NOMO-1 treated with DMSO at 0.1 percent for 48 hours (cell line): ENCODE measurements around the gene MRRF.
"Not testable (repeated sequence)": the region's sequence is repeated elsewhere in the genome, so short reads cannot be mapped to it uniquely, and the experiment has no call there.

Experiments
- DNase-seq: peaks from one replicate; lab custom pipeline; 2025; ENCODE audit not compliant: unreplicated experiment; lab: John Stamatoyannopoulos, UW

MRRF gene

DNA sequence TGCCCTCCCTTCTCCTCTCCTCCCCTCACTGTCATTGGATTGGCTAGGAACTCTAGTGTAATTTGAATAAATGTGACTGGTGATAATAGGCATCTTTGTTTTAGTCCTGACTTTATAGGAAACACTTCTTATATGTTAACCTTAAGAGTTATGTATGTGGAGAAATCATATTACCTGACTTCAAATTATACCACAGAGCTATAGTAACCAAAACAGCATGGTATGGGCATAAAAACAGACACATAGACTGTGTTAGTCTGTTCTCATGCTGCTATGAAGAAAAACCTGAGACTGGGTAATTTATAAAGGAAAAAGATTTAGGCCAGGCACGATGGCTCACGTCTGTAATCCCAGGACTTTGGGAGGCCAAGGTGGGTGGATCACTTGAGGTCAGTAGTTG, 9.4 kb downstream of the MRRF start:
- DNase-seq = no peak

DNA sequence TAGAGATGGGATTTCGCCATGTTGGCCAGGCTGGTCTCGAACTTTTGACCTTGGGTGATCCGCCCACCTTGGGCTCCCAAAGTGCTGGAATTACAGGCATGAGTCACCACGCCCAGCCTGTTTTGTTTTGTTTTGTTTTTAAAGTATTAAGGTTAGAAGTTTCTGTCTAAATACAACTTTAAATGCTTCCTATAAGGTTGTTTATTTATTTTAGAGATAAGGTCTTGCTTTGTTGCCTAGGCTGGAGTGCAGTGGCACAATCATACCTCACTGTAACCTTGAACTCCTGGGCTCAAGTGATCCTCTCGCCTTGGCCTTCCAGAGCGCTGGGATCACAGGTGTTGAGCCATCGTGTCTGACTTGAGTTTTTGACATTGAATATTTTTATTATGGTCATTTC, 11.4 kb downstream of the MRRF start:
- DNase-seq = no peak

DNA sequence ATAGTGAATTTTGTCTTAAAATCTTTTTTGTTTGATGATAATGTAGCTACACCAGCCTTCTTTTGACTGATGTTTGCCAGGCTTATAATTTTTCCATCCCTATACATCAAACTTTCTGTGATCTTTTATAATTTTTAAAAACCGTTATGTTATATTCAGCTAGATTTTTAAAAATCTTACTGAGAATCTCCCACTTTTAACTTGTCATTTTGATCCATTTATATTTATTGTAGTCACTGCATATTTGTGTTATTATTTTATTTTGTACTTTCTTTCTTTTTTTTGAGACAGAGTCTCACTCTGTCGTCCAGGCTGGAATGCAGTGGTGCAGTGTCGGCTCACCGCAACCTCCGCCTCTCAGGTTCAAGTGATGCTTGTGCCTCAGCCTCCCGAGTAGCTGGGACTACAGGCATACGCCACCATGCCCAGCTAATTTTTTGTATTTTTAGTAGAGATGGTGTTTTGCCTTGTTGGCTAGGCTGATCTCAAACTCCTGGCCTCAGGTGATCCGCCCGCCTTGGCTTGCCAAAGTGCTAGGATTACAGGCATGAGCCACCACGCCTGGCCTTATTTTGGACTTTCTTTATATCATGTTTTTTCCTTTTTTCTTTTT, 12.7 kb downstream of the MRRF start:
- DNase-seq = no peak

DNA sequence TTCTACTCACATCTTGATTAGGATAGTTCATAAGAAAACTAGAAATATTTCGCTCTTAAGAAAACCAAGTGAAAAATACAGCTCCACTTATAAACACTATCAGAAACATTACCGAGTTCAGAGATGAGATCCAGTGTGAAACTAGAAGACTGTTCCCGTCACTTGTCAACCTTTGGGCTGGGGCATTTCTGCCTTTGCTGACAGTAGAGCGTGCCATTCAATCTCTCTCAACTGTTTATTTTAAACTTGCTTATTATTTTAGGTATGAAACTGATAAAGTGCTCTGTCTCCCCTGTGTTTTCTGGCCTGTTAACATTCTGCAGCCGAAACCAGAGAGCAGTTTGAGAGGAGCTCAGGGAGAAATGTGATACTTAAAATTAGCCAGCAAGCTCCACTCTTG, 16.7 kb downstream of the MRRF start:
- no peak for DNase-seq

DNA sequence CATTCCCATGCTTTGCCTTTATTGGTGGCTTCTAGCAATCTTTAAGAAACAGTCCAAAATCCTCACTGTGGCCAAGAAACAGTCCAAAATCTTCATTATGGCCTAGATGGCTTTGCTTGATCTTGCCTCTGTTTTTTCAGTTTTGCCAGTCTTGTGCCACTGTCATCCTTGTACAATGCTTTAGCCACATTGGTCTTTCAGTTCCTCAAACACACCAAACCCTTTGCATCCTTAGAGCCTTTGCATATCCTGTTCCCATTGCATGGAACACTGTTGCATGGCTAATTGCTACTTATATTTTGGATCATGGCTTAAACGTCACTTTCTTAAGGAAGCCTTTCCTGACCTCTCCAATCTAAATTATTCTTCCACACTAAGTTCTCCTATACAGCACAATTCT, 22.1 kb downstream of the MRRF start:
- DNase-seq = peak; percentile 1

DNA sequence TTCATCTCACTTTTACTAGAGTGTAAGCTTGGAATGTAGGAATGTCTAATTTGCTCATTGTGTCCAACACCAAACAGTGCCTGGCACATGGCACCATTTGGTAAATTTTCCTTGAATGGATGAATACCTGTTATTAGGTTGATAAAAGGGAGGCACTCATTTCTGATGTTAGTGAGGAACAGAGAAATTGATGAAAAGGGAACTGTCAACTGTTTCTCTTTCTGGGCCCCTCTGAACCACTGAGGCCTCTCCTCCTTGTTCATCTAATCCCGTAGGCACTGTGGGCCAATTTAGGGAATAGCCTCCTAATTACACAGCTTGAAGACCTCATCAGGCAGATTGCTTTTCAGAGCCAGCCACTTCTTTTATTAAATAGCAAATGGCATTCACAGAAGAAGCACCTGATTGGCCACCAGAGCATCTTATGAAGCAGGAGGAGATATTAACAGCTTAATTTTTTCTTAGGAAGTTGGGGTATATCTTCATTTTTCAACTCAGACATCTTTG, 22.6 kb downstream of the MRRF start:
- no peak for DNase-seq

DNA sequence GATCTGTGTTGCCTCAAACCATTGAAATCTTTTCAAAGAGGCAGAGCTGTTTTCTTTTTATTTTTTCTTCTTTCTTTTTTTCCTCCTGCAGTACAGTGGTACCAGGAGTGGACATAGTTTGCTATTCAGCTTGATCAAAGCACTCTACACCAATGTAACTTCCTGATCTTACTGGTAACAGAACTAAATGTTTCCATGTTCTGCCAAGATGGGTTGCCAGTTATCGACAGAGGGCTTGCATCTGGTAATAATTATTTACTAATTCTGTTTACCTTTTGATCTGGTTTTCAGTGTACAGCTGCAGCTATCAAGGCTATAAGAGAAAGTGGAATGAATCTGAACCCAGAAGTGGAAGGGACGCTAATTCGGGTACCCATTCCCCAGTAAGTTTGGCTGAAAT, 26.8 kb downstream of the MRRF start:
- no peak for DNase-seq

DNA sequence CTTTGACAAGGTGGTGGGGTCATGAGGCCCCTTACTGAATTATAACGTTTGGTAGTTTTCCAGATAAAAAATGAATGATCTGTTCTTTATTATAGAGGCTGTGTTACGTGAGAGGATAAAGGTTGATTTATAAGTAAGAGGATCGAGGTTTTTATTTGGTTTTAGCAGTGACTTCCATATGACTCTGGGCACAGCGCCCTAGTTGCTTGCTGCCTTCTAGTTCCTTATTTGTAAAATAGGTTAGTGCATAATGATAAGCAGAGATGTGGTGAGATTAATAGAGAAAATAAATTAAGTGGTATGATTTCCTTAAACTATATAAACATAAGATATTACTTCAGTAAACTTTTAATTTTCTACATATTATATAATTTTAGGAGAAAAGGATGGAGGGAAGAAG, 29.8 kb downstream of the MRRF start:
- DNase-seq = no peak

DNA sequence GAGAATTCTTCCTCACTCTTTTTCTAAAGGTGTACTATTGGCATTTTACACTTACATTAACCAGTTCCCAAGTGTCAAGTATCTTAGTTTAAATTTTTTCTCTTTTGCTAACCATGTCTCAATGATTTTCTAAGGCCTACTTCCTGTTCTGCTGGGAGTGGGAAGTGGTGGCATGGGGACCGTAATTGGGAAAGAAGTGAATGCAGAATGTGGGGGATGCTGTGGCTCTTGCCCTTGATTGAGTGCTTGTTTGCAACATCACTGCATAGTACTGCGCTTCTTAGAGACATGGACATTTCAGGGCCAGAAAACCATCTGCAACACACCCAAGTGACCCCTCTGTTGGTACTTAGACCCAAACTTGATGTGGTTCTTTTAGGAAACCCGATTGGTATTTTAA, 32.8 kb downstream of the MRRF start:
- peak; percentile 51 for DNase-seq

DNA sequence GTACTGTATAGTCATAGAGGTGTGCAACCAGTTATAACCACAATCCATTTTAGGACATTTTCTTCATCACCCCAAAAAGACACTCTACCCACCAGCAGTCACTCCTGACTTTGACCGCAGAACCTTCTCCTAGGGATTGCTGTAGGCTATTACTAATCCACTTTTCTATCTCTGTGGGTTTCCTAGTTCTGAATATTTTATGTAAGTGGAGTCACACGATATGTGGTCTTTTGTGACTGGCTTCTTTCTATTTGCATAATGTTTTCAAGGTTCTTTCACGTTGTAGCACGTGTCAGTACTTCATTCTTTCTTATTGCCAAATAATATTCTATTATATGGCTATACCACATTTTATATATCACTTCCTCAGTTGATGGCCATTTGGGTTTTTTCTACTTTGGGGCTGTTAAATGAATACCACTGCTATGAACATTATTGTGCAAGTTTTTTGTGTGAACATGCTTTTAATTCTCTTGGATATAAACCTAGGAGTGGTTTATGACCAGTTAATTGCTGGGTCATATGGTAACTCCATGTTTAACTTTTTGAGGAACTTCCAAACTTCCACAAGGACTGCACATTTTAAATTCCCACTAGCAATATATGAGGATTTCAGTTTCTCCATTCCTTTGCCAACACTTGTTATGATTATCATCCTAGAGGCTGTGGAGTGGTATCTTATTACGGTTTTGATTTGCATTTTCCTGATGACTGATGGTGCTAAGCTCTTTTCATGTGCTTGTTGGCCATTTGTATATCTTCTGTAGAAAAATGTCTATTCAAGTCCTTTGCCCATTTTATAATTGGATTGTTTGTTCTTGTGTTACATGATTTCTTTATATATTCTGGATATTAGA, 37.8 kb downstream of the MRRF start:
- DNase-seq = no peak

DNA sequence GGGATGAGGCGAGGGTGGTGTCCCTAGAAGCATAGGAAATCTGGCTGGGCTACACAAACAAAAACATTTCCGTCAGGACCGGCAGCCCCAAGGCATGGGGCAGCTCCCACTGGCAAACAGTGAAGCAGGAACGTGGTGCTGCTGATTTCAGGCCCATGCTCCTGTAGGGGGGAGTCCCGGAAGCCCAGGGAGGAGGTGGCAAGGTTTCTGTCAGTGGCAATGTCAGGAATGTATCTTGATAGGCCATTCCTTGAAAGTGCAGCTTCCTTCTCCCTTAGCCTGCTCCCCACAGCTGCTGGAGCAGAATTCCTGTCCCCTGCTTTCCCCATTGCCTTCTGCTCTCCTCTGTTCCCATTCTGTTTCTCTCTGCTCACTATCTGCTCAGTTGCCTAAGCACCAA, 42.4 kb downstream of the MRRF start:
- no peak for DNase-seq

DNA sequence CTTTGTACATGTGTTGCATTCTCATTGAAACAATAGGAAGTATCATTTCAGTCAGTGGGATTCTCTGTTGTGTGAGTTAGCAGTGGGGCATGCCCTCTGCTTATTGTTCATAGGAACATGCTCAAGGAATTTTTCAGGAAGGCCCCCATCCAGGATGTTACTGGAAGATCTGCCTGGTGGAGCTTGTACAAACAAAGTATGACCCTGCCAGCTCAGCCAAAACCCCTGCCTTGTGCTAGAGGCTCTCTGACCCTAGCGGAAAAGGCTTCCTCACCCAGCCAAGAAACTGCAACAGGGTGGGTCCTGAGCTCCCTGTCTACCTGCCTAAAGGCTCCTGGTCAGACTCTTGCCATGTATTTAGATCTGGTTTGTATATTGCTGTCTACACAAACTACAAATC, 43.2 kb downstream of the MRRF start:
- DNase-seq = no peak

DNA sequence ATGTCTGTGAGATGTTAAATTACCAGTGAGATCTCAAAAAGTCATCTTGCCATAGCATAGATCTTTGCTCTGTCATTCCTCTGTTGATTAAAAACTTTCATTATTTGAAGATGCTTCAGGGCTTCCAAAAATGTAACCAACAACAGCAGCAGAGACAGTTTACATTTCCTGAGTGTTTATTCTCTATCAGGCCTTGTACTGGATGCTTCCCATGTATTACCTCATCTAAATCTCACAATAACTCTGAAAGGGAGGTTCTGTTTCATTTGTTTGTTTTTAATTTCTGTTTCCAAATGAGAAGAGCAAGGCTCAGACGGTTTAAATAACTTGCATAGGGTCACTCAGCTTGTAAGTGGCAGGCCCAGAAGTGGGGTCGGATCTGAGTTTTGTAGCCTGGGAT, 45.2 kb downstream of the MRRF start:
- no peak for DNase-seq

DNA sequence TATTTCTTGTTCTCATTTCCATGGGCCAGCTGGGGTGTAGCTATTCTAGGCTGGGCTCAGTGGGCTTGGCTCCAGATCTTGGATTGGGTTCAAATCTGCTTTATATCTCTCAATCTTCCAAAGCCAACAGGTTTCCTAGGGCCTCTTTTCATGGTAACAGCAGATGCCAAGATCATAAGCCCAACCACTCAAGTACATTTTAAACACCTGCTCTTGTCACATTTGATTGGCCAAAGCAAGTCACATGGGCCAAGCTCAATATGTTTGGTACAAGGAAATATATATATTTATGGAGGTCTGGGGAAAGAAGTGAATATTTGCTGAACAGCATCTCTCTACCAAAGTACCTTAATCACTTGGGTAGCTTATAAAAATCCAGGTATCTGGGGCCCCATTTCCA, 49.5 kb downstream of the MRRF start:
- no peak for DNase-seq

DNA sequence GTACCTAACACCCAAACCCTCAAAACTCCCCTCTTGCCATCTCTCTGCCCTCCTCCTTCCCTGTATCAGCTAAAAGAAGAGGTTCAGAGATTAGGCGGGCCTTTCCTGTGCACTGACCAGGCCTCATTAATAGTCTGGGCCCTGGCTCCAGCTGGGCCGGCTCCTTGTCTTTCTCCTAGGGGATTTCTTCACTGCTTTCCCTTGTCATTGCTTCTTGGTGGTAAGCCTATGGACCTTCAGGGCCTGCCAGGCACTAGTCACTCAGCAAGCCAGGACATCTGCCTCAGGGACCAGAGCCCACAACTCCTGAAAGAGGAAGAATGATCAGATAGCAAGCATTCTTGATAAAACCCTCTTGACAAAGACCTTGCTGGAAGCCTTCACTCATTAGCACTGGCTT, 50.9 kb downstream of the MRRF start:
- DNase-seq = no peak

DNA sequence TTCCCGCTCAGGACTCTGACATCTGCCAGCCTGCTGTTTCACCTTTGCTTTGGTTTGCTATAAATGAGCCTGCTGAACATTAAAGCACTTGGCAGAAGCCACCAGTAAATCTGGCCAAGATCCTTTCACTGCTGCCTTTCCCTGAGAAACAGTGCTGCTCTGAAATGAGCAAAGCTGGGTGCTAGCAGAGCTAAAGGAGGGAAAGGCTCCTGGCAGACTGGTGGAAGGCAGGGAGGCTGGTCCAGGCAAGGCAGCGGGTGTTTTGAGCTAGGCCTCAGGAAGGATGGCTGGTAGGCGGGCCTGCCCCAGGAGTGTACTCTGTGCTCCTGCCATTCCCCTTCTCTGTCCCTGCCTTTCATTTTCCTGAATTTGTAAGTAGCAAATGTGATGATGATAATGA, 53.6 kb downstream of the MRRF start:
- DNase-seq = no peak

DNA sequence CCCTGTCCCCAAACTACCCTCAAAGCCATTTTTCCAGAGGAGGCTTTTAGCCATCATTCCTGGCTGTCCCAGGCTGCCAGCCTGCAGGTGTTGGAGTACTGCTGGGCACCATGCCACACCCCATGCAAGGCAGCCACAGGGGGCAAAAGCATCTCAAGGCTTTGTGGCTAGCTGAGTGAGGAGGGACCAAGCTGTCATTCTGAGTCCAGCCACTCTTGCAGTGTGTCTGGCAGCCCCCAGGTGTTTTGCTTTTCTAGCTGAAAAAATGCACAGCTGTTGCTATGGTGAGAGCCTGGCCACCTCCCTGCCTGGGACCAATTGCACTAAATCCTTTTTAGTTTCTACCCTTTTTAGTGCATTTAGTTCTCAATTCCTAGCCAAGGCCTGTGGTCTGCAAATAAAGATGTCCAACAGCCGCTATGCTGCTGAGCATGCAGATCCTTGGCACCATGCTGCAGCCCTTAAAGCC, 55.8 kb downstream of the MRRF start:
- no peak for DNase-seq

DNA sequence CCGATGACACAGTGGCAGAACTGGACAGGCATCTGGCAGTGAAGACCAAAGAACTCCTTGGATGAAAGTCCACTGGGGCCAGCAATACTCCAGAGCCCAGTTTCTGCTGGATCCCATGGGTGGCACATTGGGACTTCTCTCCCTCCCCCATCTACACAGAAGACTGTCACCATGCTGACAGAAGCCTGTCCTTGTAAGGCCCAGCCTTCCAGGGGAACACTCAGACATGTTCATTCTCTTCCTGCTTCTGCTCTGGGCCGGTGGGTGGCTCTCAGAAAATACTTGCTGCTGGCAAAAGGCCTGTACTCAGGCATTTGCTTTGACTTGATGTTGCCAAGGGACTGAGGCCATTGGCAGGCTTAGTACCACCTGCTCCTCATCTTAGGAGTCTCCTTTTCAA, 57.9 kb downstream of the MRRF start:
- no peak for DNase-seq

DNA sequence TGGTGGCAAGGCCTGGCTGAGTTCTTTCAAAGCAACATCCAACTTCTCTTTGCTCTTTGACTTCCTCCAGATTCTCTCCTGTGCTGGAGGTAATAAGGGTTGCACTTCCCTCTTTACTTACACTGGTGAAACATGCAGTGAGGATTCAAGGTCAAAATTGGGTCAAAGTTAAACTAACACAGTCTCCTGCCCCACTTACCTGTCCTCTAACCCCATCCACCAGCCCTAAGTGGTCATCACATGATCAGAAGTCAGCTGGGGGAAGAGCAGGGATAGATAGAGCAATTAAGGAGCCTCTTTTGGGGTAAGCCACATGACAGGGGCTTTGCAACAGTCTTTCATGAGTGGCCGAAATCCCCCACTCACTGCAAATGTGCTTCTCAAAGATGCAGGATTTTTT, 60.0 kb downstream of the MRRF start:
- DNase-seq = peak; percentile 10

DNA sequence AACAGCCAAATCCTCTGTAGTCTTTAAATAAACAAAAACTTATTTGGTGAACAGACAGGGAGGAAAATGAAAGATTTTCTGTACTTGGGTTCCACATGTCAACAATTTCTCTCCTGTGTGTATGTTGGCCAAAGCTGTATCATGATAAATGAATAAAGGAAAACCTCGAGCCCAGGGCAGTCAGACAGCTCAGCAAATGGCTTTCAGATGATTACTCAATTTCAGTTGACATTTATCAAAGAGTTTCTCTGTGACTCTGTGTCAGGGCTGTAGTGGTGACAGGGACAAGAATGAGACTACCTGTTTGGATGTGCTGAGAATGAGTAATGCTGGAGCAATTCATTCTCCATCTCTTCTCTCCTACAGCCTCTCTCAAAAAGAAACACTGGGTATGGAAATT, 60.4 kb downstream of the MRRF start:
- DNase-seq = no peak

DNA sequence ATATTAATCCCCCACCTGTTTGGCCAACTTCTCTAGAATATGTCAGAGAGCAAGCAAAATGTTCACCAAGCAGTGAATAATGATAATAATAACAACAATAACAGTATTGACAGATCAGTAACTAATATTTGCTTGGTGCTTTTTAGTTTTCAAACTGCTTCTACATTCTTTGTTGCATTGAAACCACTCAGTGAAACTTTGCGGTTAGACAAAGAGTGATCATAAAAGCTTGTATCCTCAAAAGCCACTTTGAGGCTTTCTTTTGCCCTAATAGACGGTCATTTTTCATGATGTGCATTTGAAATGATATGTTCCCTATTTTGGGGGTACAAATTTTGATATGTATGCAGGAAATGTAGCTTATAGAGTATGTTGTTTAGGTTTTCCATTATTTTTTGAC, 62.5 kb downstream of the MRRF start:
- no peak for DNase-seq

DNA sequence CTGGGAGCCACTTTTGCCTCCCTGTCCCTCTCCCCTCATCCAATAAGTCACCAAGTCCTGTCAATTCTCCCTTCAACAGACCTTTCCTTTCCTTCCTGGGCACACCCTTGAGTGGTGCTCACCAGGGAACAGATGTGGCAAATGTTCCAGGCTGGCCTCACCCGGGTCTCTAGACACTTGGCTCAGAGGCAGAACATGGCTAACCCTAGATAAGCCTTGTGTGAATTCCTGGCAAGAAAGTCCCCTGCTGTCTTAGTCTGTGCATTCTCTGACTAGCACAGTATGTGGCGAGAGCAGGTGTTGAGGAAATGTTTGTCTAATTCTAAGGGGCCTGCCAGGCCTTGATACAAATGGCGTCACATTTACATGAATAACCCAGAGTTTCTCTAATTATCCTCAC, 64.9 kb downstream of the MRRF start:
- no peak for DNase-seq

DNA sequence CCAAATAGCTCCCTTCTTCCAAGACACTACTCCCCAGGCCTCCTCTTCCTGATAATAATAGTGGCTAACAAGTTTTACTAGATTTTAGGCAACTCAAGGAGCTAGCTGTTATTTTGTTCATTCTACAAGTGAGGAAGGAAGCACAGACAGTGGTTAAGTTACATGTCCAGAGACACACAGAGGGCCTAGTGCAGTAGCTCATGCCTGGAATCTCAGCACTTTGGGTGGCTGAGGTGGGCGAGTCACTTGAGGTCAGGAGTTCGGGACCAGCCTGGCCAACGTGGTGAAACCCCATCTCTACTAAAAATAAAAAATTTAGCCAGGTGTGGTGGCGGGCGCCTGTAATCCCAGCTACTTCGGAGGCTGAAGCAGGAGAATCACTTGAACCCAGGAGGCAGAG, 65.8 kb downstream of the MRRF start:
- DNase-seq = not testable (repeated sequence)
